Stimulated activated CD4-positive, alpha-beta T cell treated with anti-CD3 and anti-CD28 coated beads, Interleukin-2, amount 100 ng/mL, for 4 hours (primary cell): ENCODE results near the gene ANXA8.
A peak's percentile ranks its signal among the peaks of the same experiment; 100 is the strongest.
"Not testable (repeated sequence)": the region's sequence is repeated elsewhere in the genome, so short reads cannot be mapped to it uniquely, and the experiment has no call there.

Experiments
- DNase-seq: peaks from one replicate; pipeline ENCODE4 v3.0.0-alpha.2; 2020; ENCODE audit warnings: low read depth

Gene ANXA8

DNA sequence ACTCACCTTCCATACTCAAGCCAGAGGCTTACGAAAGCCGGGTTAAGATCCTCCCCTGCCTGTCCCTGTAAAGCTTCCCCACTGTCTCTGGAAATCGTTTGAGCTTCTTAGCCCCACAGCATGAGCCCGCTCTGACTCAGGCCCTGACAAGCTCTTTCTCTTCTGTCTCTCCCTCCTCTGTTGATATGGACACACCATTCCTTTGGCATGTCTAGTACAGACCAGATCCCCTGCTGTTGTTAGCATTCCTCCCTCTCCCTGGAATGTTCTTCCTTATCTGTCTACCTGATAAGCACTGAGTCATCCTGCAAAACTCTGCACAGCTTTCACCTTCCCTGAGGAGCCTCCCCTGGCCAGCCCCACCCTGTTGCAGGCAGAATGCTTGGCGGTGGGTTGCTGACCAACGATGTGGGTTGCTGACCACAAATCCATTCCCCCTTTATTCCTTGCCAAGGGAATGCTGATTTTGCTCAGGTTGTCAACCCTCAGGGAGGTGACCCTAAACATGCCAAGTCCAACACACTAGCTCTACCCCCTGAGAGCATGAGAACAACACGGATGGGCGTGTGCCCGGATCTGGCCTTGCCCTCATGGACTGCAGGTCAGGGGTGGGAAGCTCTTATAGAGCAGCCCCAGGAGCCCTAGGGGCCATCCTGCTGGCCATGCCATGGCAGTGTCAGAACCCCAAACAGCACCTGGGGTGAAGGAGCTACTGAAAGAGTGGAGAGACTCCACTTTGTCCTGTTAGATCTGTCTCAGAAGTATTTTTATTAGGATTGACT, 21.1 kb downstream of the ANXA8 start:
- DNase-seq = not testable (repeated sequence)

DNA sequence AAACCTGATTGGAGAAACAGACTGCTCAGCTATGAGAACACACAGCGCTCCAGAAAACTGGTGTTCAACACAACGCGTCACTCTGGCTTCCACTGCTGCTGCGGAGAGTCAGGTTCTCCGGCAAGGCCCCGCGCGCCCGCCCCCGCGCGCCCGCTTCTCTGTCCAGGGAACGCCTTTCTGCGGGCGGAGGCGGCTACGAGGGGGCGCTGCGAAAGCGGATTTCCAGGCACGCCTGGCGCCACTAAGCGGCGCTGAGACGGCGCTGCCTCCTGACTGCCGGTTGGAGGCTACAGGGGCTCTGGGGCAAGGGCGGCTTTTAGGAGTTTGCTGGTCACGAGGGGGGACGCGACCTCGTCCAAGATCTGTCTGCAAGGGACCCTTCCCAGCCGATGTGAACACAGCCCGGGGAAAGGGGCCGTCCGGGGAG, 22.6 kb downstream of the ANXA8 start:
- peak; percentile 11 for DNase-seq

DNA sequence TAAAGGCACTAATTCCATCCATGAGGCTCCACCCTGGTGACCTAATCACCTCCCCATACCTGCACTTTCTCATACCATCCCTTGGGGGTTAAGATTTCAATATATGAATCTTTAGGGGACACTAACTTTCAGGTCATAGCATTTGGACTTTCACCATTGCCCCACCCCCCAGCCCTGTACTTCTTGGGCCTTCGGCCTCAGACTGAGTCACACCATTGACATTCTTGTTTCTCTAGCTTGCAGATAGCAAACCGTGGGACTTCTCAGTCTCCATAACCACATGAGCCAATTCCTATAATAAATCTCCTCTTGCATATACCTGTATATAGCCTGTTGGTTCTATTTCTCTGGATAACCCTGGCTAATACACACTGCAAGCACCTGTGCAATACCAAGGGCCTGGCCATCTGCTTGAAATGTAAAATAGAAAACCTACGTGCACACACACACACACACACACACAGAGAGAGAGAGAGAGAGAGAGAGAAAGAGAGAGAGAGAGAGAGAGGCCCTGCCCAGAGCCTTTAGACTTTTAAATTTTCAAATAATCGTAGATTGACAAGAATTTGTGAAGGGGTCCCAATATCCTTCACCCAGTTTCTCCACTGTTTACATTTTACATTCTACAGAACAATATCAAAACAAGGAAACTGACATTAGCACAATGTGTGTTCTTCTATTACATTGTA, 25.3 kb downstream of the ANXA8 start:
- DNase-seq = no peak

DNA sequence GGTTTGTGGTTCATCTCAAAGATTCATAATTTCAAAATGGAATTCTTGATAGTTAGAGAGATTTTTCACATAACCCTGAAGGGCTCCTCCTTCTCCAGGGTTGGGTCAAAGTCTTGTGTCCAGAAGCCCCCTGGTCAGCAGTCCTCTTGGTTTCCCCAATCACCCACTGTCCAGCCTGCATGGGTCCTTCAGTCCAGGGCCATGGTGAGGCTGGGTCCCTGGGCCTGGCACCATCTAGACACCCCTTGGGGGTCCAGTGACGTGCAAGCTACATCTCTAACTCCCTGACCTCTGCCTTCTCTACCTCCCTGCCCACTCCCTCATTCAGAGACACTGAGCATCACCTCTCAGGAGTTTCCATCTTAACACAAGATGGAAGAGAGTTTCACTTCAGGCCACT, 26.1 kb downstream of the ANXA8 start:
- no peak for DNase-seq

DNA sequence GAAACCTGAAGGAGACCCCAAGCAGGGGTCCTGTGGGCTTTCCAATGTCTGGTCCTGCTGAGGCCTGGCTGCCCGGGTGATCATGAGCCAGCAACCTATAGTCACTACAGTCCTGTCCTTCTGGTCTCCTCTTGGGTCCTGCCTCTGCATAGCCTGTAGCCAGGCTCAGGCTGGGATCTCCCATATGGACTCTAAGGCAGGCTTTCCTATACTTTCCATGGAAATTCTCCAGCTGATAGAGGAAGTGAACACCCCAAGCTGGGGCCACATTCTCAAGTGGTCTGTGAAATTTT, 26.4 kb downstream of the ANXA8 start:
- no peak for DNase-seq

DNA sequence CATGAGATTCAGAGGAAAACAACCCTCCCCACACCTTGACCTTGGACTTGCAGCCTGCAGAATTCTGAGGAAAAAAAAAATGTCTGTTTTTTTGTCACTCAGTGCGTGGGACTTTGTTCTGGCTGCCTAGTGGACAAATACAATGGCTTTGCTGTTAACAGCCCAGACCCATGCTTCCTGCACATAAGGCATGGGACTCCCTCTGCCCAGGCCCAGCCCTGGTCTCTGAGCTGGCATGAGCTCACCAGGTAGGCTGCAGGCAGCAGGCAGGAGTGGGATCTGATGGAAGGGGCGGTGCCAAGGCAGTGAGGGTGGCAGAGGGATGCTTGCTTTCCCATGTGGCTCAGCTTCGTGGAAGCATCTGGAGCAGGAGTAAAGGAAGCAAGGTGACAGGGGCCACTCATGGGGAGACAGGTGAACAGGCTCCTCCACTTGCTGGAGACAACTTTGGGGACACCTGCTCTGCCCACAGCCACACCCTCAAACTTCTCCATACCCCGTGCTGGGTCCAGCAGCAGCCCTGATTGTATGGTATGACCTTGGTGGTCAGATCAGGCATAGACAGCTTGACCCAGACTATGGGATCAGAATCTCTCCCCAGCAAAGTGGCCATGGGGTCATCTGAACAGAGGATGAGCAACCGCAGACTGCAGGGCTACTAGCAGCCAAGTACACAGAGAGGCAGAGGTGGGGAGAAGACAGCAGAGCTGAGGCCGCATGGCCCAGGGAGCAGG, 27.0 kb downstream of the ANXA8 start:
- DNase-seq = no peak

DNA sequence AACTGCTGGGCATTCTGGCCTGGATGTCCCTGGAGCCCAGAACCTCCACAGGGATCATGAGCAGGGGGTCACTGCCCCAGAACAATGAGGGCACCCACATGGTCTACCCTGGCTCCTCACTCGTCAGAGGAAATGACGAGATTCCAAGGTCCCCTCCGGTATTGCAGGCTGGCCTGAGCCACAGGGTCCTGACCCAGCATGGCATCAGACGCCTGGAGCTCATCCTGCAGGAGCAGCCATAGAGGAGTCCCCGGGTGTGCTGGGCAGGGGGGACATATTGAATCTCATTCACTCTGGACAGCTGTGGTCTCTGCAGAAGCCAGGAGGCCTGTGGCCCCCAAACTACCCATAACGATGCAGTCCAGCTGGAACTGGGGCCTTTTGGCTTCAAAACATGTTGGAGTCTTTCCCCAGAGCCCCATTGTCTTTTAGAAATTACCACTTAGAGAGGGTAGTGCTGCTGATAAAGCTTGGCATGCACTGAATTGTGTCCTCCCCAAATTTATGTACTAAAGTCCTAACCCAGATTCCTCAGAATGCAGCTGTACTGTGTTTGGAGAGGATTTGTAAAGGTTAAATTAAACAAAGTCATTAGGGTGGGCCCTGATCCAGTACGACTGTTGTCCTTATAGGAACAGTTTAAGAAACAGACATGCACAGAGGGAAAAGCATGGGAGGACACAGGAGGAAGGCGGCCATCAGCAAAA, 27.7 kb downstream of the ANXA8 start:
- no peak for DNase-seq

DNA sequence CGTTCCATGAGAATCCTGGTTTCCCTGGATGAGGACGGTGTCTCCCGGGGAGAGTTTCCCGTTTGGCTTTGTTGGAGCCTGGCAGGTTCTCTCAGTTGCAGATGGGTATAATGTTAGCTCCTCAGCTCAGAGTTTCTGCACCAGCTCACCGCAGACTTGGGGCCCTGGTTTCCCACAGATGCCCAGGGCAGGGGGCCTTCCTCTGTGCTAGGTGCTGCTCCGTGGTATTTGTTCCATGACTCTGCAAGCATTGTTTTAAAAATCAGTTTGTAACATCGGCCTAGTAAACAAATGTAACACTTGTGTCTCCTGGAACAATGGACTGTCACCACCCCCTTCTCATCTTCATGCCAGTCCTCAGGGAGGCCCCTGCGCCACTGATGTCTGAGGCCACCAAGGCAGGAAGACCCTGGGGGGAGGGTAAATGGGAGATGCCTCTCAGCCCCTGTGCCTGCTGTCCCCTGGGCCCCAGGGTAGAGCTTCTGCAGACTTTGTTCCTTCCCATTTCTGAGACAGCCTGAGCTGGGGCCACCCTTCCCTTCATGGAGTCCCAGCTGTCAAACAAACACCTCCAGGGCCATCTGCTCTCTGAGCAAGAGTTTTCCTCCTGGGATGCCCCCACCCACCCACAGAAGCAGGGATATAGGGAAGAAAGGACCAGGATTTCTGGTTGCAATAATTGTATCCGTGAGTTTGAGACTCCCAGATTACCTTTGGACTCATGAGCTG, 28.4 kb downstream of the ANXA8 start:
- not testable (repeated sequence) for DNase-seq

DNA sequence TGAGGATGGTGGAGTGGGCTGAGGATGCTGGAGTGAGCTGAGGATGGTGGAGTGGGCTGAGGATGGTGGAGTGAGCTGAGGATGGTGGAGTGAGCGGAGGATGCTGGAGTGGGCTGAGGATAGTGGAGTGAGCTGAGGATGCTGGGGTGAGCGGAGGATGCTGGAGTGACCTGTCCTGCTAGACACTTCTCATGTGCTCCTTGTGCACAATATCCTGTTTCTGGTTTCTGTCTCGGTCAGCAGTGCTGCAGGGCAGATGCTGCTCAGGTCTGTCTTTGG, 29.2 kb downstream of the ANXA8 start:
- no peak for DNase-seq

DNA sequence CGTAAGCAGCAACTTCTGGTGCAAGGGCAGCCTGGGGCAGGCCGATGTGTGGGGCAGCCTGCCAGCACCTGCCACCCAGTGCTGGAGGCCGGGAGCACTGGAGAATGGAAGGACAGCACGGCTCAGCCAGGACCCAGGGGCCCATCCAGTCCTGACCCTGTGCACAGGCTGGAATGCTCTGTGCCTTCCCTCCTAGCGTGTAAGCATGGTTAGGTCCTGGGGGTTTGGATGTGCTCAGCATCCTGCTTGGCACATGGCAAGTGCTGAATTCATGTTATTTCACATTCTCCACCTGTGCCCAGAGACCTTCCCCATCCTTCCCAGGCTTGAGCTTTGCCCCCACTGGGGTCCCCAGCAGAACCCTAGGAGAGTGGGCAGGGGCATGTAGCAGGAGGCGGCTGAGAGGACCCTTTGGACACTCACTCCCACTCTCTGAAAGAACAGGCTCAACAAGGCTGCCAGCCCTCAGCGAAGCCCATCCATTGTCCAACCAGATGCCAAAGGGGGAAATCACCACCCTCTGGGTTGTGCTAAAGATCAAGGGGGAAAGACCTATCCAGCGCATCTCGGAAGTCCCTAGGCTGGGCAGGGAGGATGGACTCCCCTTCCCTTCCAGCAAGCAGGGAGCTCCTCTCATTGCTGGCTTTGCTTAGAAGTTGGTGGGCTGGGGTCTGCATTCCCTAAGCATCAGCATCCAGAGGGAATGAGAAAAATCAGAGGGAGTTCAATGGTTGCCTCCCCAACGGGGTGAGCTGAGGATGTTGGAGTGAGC, 29.7 kb downstream of the ANXA8 start:
- no peak for DNase-seq

DNA sequence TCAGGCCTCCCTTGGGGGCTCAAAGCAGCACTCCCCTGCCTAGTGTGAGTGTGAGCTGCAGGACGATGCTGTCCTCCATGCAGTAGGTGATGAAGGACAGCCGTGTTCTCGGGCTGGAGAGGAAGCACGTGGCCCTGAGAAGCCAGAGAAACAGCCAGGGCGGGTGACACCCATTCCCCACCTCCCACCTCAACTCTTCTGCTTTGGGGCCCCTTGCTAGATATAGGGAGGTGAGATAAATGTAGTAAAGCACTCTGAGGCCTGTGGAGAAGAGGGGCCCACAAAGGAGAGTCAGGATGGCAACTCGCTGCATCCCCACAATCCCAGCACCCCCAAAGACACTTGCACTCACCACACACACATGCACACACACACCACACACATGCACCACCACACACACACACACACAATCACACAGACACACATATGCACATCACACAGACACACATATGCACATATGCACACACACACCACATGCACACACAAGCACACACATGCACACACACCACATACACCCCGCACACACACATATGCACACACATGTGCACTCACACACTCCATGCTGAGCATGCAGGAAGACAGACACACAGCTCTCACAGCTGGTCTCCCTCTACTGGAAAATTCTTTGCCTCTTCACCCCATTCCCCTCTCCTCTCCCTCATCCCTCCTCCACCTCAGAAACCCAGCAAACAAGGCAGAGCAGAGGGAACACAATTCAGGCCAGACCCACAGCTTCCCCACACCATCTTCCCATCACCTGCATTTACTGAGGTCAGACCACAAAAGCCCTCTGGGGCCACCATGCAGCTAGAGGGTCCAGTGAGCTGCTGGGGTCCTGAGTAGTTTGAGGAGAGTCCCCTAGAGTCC, 30.5 kb downstream of the ANXA8 start:
- no peak for DNase-seq

DNA sequence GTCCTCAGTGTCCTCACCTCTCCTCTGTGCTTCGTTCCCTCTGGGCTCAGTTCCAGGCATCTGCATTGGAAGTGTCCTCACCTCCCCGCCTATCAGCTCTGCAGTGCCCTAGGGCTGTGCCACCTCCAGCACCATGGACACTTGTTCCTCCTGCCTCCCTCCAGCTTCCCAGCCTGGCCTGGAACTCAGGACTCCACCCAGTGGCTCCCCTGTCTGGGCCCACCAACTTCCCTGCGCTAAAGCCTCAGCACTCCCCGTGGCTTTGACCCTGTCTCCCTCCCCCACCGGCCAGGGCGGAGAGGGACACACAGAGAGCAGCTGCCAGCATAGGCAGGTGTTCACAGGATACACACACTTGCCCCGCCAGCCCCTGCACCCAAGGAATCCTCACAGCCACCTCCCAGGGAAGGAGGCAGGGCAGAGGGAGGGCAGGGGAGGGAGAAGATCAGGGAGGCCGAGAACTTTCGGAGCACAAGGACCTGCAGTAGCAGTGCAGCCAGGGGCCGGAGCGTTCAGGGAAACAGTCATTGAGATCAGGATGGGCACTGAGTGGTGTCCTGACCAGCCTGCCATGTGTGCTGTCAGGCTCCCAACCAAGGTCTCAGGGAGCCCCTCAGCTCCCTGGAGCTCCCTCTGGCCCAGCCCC, 31.3 kb downstream of the ANXA8 start:
- DNase-seq = no peak

DNA sequence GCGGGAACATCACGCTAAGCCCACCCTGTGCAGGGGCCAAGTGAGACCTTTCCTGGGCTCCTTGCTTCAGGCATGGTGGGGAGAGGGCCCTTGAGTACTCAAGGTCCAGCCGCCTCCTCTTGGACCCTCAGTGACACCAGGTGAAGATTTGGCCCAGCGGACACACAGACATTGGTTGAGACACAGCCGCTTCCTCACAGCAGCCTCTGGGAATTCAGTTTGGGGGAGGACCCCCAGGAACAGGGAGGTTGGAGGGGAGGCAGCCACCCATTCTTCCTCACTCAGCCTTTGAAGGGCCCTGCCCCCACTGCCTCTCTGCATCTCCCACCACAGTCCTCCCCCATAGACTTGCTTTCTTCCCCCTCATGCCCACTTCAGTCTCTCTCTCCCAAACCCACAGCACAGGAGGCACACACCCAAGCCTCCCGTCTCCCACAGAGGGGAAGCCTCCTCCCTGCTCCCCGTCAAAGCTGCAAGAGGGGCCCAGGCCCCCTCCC, 31.9 kb downstream of the ANXA8 start:
- no peak for DNase-seq

DNA sequence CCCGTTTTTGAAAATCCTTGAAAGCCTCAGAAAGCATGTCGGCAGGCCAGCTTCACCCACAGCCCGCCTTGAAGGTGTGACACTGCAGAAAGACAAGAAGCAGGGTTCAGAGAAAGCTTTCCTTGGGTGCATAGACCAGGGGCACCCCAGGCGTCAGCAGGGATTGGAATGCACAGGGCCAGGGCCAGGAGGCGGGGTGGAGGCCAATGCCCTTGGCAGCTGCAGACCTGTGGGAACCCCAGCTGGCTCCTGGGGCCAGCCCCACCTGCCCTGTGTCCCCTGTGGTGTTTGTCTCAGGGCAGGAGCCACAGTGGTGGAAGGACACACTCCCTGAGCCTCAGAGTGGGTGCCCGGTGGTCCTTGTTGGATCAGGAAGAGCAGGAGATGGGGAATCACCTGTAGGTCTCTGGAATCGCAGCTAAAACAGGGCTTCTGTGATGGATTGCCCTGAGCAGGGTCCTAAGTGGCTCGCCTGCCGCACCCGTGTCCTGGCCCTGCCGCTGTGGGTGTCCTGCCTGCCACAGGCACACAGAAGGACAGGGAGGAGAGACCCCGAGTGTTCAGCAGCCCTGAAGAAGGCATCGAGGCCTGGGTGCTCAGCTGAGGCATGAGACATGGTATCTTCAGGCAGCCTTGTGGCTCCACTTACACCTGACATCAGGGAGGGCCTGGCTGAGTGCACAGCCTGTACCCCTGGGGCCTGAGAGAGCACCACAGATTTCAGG, 32.5 kb downstream of the ANXA8 start:
- DNase-seq = no peak

DNA sequence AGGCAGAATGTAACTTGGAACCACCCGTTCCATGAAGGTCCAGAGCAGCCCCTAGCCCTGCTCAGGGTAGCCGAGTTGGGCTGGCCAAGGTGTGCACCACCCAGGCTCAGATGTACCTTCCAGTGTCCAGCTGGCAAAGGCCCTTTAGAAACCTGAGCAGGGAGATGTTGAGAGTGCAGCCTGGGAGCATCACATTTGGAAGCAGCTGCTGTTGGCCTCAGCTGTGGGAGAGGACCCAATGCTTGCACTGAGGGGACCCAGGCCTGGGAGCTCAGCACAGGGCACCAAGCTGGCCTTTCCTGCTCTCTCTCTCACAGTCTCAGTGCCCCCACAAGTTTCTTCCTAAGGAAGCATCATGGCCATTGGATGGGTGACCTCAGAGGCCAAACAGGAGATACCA, 33.5 kb downstream of the ANXA8 start:
- no peak for DNase-seq

DNA sequence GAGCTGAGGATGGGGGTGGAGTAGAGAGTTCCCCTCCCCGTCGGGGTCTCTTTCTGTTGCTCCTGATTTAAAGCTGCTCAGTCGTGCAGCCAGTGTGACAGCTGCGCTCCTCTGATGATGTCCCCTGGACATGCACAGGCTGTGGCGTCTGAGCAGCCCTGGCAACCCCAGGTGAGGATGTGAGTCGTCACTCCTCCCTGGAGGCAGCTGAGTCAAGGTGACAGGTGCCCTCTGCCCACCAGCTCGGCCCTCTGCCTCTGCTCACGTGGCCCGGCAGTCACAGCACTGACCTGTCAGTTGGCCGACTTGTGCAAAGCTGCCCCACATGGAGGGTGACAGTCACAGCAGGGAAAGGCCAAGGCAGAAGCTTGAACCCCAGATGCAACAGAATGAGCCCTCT, 33.9 kb downstream of the ANXA8 start:
- DNase-seq = no peak

DNA sequence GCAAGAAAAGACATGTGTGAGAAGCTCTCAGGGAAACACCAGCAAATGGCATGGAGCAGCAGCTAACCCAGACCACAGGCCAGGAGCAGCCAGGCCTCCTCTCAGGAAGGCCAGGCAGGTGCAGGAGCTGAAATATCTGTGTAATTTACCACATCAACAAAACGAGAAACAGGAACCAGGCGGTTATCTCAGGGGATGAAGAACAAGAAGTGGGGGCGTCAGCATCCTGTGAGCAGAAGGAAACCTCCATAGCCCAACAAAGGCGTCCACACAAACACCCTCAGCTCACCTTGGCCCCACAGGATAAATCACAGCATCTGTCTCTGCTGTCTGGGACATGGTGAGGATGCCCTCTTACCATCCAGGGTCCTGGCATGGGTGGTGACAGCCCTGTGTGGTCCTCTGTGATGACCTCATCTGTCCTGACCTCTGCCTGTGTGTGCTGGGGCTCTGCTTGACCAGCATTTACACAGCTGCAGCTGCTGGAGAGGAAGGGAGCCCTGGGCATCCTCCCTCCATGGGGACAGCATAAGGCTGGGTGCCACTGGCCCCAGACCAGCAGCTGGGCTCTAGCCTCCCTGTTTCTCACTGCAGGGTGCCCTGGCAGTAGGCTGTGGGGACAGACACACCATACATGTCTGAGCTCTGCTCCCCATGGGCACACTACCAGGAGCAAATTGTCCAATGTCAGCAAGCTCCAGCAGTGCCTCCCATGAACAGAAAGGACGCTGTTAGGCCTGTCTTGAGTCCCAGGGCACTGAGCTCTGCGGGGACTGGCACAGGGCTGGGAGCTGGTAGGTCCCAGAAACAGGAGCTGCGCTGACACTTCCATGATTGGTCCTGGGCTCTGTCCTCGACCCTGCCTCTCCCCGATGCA, 34.6 kb downstream of the ANXA8 start:
- no peak for DNase-seq

DNA sequence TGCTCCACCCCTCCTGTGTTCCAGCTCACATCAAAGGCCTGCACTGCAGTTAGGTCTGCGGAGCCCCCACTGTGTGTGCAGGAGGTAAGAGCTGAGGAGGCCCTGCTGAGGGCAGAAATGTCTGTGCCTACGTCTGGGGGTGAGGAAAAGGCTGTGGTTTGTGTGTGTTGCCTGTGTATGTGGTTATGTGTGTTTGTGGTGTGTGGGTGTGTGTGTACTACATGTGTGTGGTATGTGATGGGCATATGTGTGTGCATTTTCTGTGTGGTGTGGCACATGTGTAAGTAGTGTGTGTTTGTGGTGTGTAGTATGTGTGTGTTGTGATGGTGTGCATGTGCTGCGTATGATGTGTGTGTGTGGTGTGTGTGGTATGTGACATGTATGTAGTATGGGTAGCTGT, 36.2 kb downstream of the ANXA8 start:
- no peak for DNase-seq
